ENCODE results near the gene CEMP1.
A peak's percentile ranks its signal among the peaks of the same experiment; 100 is the strongest.

The CEMP1 gene

DNA sequence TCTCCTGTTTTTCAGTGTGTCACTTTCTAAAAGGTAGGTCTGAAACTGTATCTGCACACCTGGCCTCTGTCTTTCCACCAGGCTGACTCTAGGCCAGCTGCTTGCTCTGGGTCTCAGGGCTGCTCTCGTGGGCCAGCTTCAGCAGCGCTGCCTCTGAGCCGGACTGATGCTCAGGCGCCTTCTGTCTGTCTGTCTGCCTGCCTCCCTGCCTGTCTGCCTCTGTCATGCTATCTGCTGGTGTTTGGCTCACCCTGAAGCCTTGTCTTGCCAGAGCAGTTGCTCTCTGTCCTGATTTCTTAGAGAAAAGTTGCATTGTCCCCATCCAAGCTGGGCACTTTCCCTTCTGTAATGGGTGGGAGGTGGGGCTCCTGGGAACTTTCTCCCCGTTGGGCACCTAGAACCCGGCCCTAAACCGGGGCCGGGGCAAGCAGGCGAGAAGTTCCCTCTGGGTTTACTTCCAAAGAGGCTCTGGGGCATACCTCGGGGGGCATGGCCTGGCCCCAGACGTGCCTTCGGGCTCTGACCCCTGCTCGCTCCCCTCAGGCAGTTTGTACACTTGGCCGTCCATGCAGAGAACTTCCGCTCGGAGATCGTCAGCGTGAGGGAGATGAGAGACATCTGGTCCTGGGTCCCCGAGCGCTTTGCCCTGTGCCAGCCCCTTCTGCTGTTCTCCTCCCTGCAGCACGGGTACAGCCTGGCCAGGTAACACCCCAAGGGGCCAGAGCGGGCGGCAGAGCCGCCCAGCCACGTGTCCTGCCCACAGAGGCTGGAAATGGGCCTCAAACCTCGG is 33.3 kb downstream of the CEMP1 start:
- Histone ChIP-seq H2BK5ac (ENCODE audit: low read length) (peak overlapping the region; percentile 13), H3K18ac (ENCODE audit: low read length) (no peak overlapping the region), H2AFZ (ENCODE audit: low read length) (no peak overlapping the region), H3K27me3 (ENCODE audit: control insufficient read depth in 3 of 3, insufficient read depth in 3 of 3, low read depth in 1 of 3, low read length in 3 of 3) (no peaks in the 10 kb centered on the region), H3K23ac (ENCODE audit: low read depth, low read length, poor library complexity) (no peak overlapping the region), H3K4me2 (ENCODE audit: insufficient read depth, low read length, poor library complexity, severe bottlenecking) (no peak overlapping the region), H2BK15ac (ENCODE audit: low read length) (no peak overlapping the region), H2AK5ac (ENCODE audit: low read depth, low read length) (no peak overlapping the region), H2BK120ac (ENCODE audit: low read depth, low read length) (no peak overlapping the region), H3K4me3 (ENCODE audit: low read length in 2 of 2) (no peak overlapping the region), H3K36me3 (replicated peaks in 1 of 2; ENCODE audit: control insufficient read depth in 2 of 2, insufficient read depth in 2 of 2, low read length in 2 of 2) (peaks cover 20 to 40% of the 10 kb centered on the region in 2 donors), H3K79me1 (ENCODE audit: low read depth, low read length) (peaks cover 11% of the 10 kb centered on the region), H4K8ac (ENCODE audit: low read depth, low read length) (no peak overlapping the region), H3K9ac (ENCODE audit: low read depth, low read length, poor library complexity) (no peak overlapping the region), H4K91ac (ENCODE audit: low read depth, low read length, poor library complexity) (no peak overlapping the region), H3K9me3 (replicated peaks in 1 of 2; ENCODE audit: control insufficient read depth in 2 of 2, insufficient read depth in 1 of 2, low read depth in 1 of 2, low read length in 2 of 2) (peaks cover 0 to 4% of the 10 kb centered on the region in 2 donors), H3K4ac (ENCODE audit: low read length) (no peak overlapping the region), H3K14ac (ENCODE audit: low read length) (no peak overlapping the region), H3K4me1 (ENCODE audit: control insufficient read depth in 2 of 2, insufficient read depth in 1 of 2, low read depth in 1 of 2, low read length in 2 of 2) (peaks cover 9% of the 10 kb centered on the region in 2 donors), H2BK12ac (ENCODE audit: low read length) (no peak overlapping the region), H3K27ac (replicated peaks; ENCODE audit: low read length) (no peak overlapping the region)
- WGBS, 2 donors (ENCODE audit: extremely low coverage in 2 of 2, insufficient read length in 2 of 2, insufficient replicate concordance in 1 of 2): no CpG with 5 or more reads among the region's 26 CpGs
- DNase-seq (ENCODE audit: low spot score): no peak

GRCh38 chr16:2497116-2497630 is 34.0 kb downstream of the CEMP1 start:
- no peak overlapping the region for H2BK12ac ChIP-seq (ENCODE audit: low read length)
- no peak overlapping the region for H4K91ac ChIP-seq (ENCODE audit: low read depth, low read length, poor library complexity)
- H2BK5ac ChIP-seq (ENCODE audit: low read length): peak overlapping the region; percentile 13
- H2AK5ac ChIP-seq (ENCODE audit: low read depth, low read length): no peak overlapping the region
- DNase-seq (ENCODE audit: low spot score): no peak
- no peak overlapping the region for H3K27ac ChIP-seq (replicated peaks; ENCODE audit: low read length)
- H3K4ac ChIP-seq (ENCODE audit: low read length): no peak overlapping the region
- H3K18ac ChIP-seq (ENCODE audit: low read length): no peak overlapping the region
- H2AFZ ChIP-seq (ENCODE audit: low read length): no peak overlapping the region
- H2BK15ac ChIP-seq (ENCODE audit: low read length): no peak overlapping the region
- H3K27me3 ChIP-seq (ENCODE audit: control insufficient read depth in 3 of 3, insufficient read depth in 3 of 3, low read depth in 1 of 3, low read length in 3 of 3): no peaks in the 10 kb centered on the region
- H4K8ac ChIP-seq (ENCODE audit: low read depth, low read length): no peak overlapping the region
- no peak overlapping the region for H3K4me3 ChIP-seq (ENCODE audit: low read length in 2 of 2)
- WGBS, 2 donors (ENCODE audit: extremely low coverage in 2 of 2, insufficient read length in 2 of 2, insufficient replicate concordance in 1 of 2): no CpG with 5 or more reads among the region's 21 CpGs
- no peak overlapping the region for H3K4me2 ChIP-seq (ENCODE audit: insufficient read depth, low read length, poor library complexity, severe bottlenecking)
- no peak overlapping the region for H2BK120ac ChIP-seq (ENCODE audit: low read depth, low read length)
- H3K23ac ChIP-seq (ENCODE audit: low read depth, low read length, poor library complexity): peak overlapping the region; percentile 89
- peaks cover 9% of the 10 kb centered on the region in 2 donors for H3K4me1 ChIP-seq (ENCODE audit: control insufficient read depth in 2 of 2, insufficient read depth in 1 of 2, low read depth in 1 of 2, low read length in 2 of 2)
- peak overlapping the region; percentile 21 for H3K9ac ChIP-seq (ENCODE audit: low read depth, low read length, poor library complexity)
- no peak overlapping the region for H3K14ac ChIP-seq (ENCODE audit: low read length)
- H3K9me3 ChIP-seq (replicated peaks in 1 of 2; ENCODE audit: control insufficient read depth in 2 of 2, insufficient read depth in 1 of 2, low read depth in 1 of 2, low read length in 2 of 2): peaks cover 0 to under 1% of the 10 kb centered on the region in 2 donors
- peaks cover 8% of the 10 kb centered on the region for H3K79me1 ChIP-seq (ENCODE audit: low read depth, low read length)
- peaks cover 19 to 40% of the 10 kb centered on the region in 2 donors for H3K36me3 ChIP-seq (replicated peaks in 1 of 2; ENCODE audit: control insufficient read depth in 2 of 2, insufficient read depth in 2 of 2, low read length in 2 of 2)

DNA sequence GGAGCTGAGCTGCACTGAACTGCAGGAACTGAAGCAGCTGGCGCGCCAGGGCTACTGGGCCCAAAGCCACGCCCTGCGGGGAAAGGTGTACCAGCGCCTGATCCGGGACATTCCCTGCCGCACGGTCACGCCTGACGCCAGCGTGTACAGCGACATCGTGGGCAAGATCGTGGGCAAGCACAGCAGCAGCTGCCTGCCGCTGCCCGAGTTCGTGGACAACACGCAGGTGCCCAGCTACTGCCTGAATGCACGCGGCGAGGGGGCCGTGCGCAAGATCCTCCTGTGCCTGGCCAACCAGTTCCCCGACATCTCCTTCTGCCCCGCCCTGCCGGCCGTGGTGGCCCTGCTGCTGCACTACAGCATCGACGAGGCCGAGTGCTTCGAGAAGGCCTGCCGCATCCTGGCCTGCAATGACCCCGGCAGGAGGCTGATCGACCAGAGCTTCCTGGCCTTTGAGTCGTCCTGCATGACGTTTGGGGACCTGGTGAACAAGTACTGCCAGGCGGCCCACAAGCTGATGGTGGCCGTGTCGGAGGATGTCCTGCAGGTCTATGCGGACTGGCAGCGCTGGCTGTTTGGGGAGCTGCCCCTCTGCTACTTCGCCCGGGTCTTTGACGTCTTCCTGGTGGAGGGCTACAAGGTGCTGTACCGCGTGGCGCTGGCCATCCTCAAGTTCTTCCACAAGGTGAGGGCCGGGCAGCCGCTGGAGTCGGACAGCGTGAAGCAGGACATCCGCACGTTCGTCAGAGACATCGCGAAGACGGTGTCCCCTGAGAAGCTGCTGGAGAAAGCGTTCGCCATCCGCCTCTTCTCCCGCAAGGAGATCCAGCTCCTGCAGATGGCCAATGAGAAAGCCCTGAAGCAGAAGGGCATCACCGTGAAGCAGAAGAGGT is 34.7 kb downstream of the CEMP1 start:
- Histone ChIP-seq H2AK5ac (ENCODE audit: low read depth, low read length) (no peak overlapping the region), H2BK12ac (ENCODE audit: low read length) (peak overlapping the region; percentile 10), H3K36me3 (replicated peaks in 1 of 2; ENCODE audit: control insufficient read depth in 2 of 2, insufficient read depth in 2 of 2, low read length in 2 of 2) (peaks cover 19 to 40% of the 10 kb centered on the region in 2 donors), H3K14ac (ENCODE audit: low read length) (no peak overlapping the region), H2BK120ac (ENCODE audit: low read depth, low read length) (no peak overlapping the region), H2BK5ac (ENCODE audit: low read length) (no peak overlapping the region), H3K4me3 (ENCODE audit: low read length in 2 of 2) (peak overlapping the region in 1 of 2 donors; percentile 18), H3K4ac (ENCODE audit: low read length) (no peak overlapping the region), H3K27ac (replicated peaks; ENCODE audit: low read length) (no peak overlapping the region), H3K27me3 (ENCODE audit: control insufficient read depth in 3 of 3, insufficient read depth in 3 of 3, low read depth in 1 of 3, low read length in 3 of 3) (no peaks in the 10 kb centered on the region), H4K8ac (ENCODE audit: low read depth, low read length) (peak overlapping the region; percentile 82), H3K79me1 (ENCODE audit: low read depth, low read length) (peaks cover 5% of the 10 kb centered on the region), H2BK15ac (ENCODE audit: low read length) (no peak overlapping the region), H3K9ac (ENCODE audit: low read depth, low read length, poor library complexity) (peak overlapping the region; percentile 70), H4K91ac (ENCODE audit: low read depth, low read length, poor library complexity) (no peak overlapping the region), H3K18ac (ENCODE audit: low read length) (no peak overlapping the region), H3K23ac (ENCODE audit: low read depth, low read length, poor library complexity) (peak overlapping the region; percentile 89), H3K4me1 (ENCODE audit: control insufficient read depth in 2 of 2, insufficient read depth in 1 of 2, low read depth in 1 of 2, low read length in 2 of 2) (peaks cover 2 to 3% of the 10 kb centered on the region in 2 donors), H2AFZ (ENCODE audit: low read length) (no peak overlapping the region), H3K4me2 (ENCODE audit: insufficient read depth, low read length, poor library complexity, severe bottlenecking) (no peak overlapping the region), H3K9me3 (replicated peaks in 1 of 2; ENCODE audit: control insufficient read depth in 2 of 2, insufficient read depth in 1 of 2, low read depth in 1 of 2, low read length in 2 of 2) (no peaks in the 10 kb centered on the region)
- WGBS, 2 donors (ENCODE audit: extremely low coverage in 2 of 2, insufficient read length in 2 of 2, insufficient replicate concordance in 1 of 2): no CpG with 5 or more reads among the region's 62 CpGs
- DNase-seq (ENCODE audit: low spot score): no peak

DNA sequence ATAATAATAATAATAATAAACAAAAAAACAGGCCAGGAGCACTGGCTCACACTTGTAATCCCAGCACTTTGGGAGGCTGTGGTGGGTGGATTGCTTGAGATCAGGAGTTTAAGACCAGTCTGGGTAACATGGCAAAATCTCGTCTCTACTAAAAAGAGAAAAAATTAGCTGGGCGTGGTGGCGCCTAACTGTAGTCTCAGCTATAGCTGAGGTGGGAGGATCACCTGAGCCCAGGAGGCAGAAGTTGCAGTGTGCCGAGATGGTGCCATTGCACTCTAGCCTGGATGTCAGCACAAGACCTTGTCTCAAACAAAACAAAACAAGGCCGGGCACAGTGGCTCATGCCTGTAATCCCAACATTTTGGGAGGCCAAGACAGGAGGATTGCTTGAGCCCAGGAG is 36.2 kb downstream of the CEMP1 start:
- Histone ChIP-seq H2BK15ac (ENCODE audit: low read length) (no peak overlapping the region), H3K79me1 (ENCODE audit: low read depth, low read length) (peaks cover 2% of the 10 kb centered on the region), H2BK12ac (ENCODE audit: low read length) (no peak overlapping the region), H3K27ac (replicated peaks; ENCODE audit: low read length) (no peak overlapping the region), H3K9ac (ENCODE audit: low read depth, low read length, poor library complexity) (no peak overlapping the region), H4K8ac (ENCODE audit: low read depth, low read length) (no peak overlapping the region), H3K4me1 (ENCODE audit: control insufficient read depth in 2 of 2, insufficient read depth in 1 of 2, low read depth in 1 of 2, low read length in 2 of 2) (no peaks in the 10 kb centered on the region), H3K4me2 (ENCODE audit: insufficient read depth, low read length, poor library complexity, severe bottlenecking) (no peak overlapping the region), H2BK120ac (ENCODE audit: low read depth, low read length) (no peak overlapping the region), H3K27me3 (ENCODE audit: control insufficient read depth in 3 of 3, insufficient read depth in 3 of 3, low read depth in 1 of 3, low read length in 3 of 3) (no peaks in the 10 kb centered on the region), H3K14ac (ENCODE audit: low read length) (no peak overlapping the region), H3K9me3 (replicated peaks in 1 of 2; ENCODE audit: control insufficient read depth in 2 of 2, insufficient read depth in 1 of 2, low read depth in 1 of 2, low read length in 2 of 2) (no peaks in the 10 kb centered on the region), H4K91ac (ENCODE audit: low read depth, low read length, poor library complexity) (no peak overlapping the region), H3K4me3 (ENCODE audit: low read length in 2 of 2) (no peak overlapping the region), H3K23ac (ENCODE audit: low read depth, low read length, poor library complexity) (no peak overlapping the region), H3K18ac (ENCODE audit: low read length) (no peak overlapping the region), H3K36me3 (replicated peaks in 1 of 2; ENCODE audit: control insufficient read depth in 2 of 2, insufficient read depth in 2 of 2, low read length in 2 of 2) (peaks cover 19 to 41% of the 10 kb centered on the region in 2 donors), H2BK5ac (ENCODE audit: low read length) (no peak overlapping the region), H3K4ac (ENCODE audit: low read length) (no peak overlapping the region), H2AFZ (ENCODE audit: low read length) (no peak overlapping the region), H2AK5ac (ENCODE audit: low read depth, low read length) (no peak overlapping the region)
- no peak for DNase-seq (ENCODE audit: low spot score)
- no CpG with 5 or more reads among the region's 5 CpGs for WGBS, 2 donors (ENCODE audit: extremely low coverage in 2 of 2, insufficient read length in 2 of 2, insufficient replicate concordance in 1 of 2)

All from neuronal stem cell (in vitro differentiated cells).